Osteoblast (primary cell): ENCODE results near the gene HPS4. TPM values are rescaled to one million over a fixed set of nuclear protein-coding genes. Genes with fewer than 3 reads are reported as not detected.
"Not testable (repeated sequence)": the region's sequence is repeated elsewhere in the genome, so short reads cannot be mapped to it uniquely, and the experiment has no call there.

Experiments used
- DNase-seq: peaks from one replicate; pipeline ENCODE4 v3.0.0; 2011; ENCODE audit warnings: low spot score, mixed read lengths; ENCODE audit not compliant: insufficient read length; ENCODE audit errors: missing footprints
- H2AFZ ChIP-seq: 2 replicates; pipeline ENCODE4 v1.6.0; 2011; ENCODE audit warnings: mild to moderate bottlenecking, low read length
- H3K27ac ChIP-seq: 2 replicates; pipeline ENCODE4 v1.5.1; 2011; ENCODE audit warnings: mild to moderate bottlenecking, low read depth, low read length, moderate library complexity
- H3K27me3 ChIP-seq: 2 replicates; pipeline ENCODE4 v1.6.0; 2012; ENCODE audit warnings: mild to moderate bottlenecking, control low read depth, inconsistent platforms, low read length, moderate library complexity; ENCODE audit not compliant: insufficient read depth
- H3K36me3 ChIP-seq: 2 replicates; pipeline ENCODE4 v1.5.1; 2011; ENCODE audit warnings: mild to moderate bottlenecking, low read length, control low read depth, moderate library complexity; ENCODE audit not compliant: insufficient read depth
- H3K4me1 ChIP-seq: 2 replicates; pipeline ENCODE4 v1.5.1; 2011; ENCODE audit warnings: mild to moderate bottlenecking, low read length, control low read depth, moderate library complexity; ENCODE audit not compliant: insufficient read depth
- H3K4me2 ChIP-seq: 2 replicates; pipeline ENCODE4 v1.6.0; 2011; ENCODE audit warnings: mild to moderate bottlenecking, low read length; ENCODE audit not compliant: insufficient read depth
- H3K4me3 ChIP-seq: fragments of 200-600 bp; sonication (generic); 3 replicates; pipeline ENCODE4 v1.5.1; 2012; ENCODE audit warnings: mild to moderate bottlenecking, low read length, inconsistent platforms; ENCODE audit not compliant: insufficient read depth
- H3K79me2 ChIP-seq: 2 replicates; pipeline ENCODE4 v1.6.0; 2012; ENCODE audit warnings: mild to moderate bottlenecking, low read length, control low read depth, inconsistent platforms; ENCODE audit not compliant: insufficient read depth
- H3K9me3 ChIP-seq: 2 replicates; pipeline ENCODE4 v1.5.1; 2011; ENCODE audit warnings: low read depth, low read length, control low read depth
- H4K20me1 ChIP-seq: 2 replicates; pipeline ENCODE4 v1.6.0; 2012; ENCODE audit warnings: mild to moderate bottlenecking, low read length, control low read depth; ENCODE audit not compliant: insufficient read depth
- total RNA-seq: library from RNA; depleted of rRNA; stranded (reverse); fragments of >200 nt; gene quantifications from 2 replicates; pipeline ENCODE4 v1.2.3, GENCODE V29; 2012
- TF ChIP-seq, protein P1 (sequence below): IDR thresholded peaks from 2 replicates; pipeline ENCODE4 v1.5.1; 2011; ENCODE audit warnings: mild to moderate bottlenecking, low read depth, low read length, moderate library complexity; ENCODE audit errors: extremely low read depth

Gene HPS4
- total RNA-seq, 1 donor, result 47.4 TPM

DNA sequence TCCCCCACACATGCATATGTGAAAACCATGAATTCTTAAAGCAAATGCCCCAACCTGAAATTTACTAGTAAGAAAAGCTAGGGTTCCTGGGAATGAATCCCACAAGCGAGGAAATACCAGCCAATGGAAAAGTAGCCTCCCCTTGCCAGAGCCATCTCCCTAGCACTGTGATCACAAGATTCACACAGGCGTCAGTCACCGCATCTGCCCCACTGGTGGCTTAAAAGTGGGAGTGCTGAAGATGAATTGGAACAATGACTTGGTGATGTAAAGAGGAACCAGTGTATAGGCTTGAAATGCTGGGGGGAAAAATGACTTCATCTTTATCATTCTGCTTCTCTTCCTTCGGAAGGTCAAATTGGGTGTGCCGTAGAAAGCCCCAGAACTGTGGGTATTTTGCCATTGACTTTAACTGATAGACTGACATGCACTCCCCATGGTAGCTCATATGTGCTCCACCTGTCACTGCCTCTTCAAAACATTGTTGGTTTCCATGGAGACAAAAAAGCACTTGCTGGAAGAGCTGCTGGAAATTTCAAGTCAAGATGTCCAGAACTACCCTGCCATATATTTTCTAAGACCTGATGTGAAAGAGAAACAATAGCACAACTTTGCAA lies 73.8 kb downstream of the HPS4 start:
- H4K20me1 ChIP-seq, result no peaks in the 10 kb centered on the region
- H3K36me3 ChIP-seq, result no peaks in the 10 kb centered on the region
- no peak overlapping the region for H3K4me3 ChIP-seq
- H3K4me1 ChIP-seq, result peaks cover 3% of the 10 kb centered on the region
- H3K9me3 ChIP-seq, result no peaks in the 10 kb centered on the region
- TF ChIP-seq, protein P1, sequence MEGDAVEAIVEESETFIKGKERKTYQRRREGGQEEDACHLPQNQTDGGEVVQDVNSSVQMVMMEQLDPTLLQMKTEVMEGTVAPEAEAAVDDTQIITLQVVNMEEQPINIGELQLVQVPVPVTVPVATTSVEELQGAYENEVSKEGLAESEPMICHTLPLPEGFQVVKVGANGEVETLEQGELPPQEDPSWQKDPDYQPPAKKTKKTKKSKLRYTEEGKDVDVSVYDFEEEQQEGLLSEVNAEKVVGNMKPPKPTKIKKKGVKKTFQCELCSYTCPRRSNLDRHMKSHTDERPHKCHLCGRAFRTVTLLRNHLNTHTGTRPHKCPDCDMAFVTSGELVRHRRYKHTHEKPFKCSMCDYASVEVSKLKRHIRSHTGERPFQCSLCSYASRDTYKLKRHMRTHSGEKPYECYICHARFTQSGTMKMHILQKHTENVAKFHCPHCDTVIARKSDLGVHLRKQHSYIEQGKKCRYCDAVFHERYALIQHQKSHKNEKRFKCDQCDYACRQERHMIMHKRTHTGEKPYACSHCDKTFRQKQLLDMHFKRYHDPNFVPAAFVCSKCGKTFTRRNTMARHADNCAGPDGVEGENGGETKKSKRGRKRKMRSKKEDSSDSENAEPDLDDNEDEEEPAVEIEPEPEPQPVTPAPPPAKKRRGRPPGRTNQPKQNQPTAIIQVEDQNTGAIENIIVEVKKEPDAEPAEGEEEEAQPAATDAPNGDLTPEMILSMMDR, result no peak
- peaks cover 31% of the 10 kb centered on the region for H3K27me3 ChIP-seq
- no peak overlapping the region for H2AFZ ChIP-seq
- no peak overlapping the region for H3K4me2 ChIP-seq
- no peaks in the 10 kb centered on the region for H3K79me2 ChIP-seq
- H3K27ac ChIP-seq, result no peak overlapping the region
- DNase-seq, result no peak

DNA sequence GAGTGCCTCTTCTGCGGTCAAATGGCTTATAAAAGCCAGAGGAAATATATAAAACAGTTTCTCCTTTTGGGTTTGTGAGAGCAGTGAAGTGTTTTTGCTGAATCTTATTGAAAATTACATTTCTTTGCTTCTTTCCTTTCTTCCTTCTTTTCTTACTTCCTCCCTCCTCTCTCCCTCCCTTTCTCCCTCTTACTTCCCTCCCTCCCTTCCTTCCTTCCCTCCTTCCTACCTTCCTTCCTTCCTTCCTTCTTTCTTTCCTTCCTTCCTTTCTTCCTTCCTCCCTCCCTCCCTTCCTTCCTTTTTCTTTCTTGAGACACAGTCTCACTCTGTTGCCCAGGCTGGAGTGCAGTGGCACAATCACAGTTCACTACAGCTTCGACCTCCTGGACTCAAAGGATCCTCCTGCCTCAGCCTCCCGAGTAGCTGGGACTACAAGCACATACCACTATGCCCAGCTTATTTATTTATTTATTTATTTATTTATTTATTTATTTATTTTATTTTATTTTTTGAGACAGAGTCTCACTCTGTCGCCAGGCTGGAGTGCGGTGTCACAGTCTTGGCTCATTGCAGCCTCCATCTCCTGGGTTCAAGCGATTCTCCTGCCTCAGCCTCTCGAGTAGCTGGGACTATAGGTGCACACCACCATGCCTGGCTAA lies 74.9 kb downstream of the HPS4 start:
- not testable (repeated sequence) for H3K4me3 ChIP-seq

DNA sequence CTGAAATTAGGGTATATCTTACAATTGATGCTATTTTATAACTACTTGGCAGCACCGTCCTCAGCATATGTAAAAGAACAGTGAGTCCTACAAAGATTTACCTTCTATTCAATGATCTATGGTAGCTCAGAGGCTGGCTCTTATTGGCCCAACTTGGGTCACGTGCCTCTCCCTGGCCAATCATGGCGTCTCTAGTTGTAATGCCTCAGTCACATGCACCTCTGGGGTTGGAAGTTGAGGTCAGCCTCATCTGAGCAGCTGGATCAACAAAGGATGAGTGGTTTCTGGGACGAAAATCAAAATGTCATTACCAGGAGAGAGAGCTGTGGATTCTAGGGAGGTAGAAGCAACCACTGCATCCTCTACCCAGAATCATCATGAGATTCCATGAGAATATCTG lies 77.5 kb downstream of the HPS4 start:
- Histone ChIP-seq H3K79me2 (no peaks in the 10 kb centered on the region), H3K36me3 (no peaks in the 10 kb centered on the region), H4K20me1 (no peaks in the 10 kb centered on the region), H3K4me3 (no peak overlapping the region), H3K9me3 (no peaks in the 10 kb centered on the region), H3K4me1 (peaks cover 10% of the 10 kb centered on the region), H3K27ac (no peak overlapping the region), H3K27me3 (peaks cover 18% of the 10 kb centered on the region), H2AFZ (no peak overlapping the region), H3K4me2 (no peak overlapping the region)
- DNase-seq, result no peak
- TF ChIP-seq, protein P1, result no peak

More for the DNA sequence above, 74.9 kb downstream of the HPS4 start:
- H3K27me3 ChIP-seq, result peaks cover 31% of the 10 kb centered on the region
- not testable (repeated sequence) for H3K36me3 ChIP-seq, H3K9me3 ChIP-seq, DNase-seq, H2AFZ ChIP-seq, H3K4me2 ChIP-seq, H4K20me1 ChIP-seq, H3K27ac ChIP-seq, H3K79me2 ChIP-seq, H3K4me1 ChIP-seq

DNA sequence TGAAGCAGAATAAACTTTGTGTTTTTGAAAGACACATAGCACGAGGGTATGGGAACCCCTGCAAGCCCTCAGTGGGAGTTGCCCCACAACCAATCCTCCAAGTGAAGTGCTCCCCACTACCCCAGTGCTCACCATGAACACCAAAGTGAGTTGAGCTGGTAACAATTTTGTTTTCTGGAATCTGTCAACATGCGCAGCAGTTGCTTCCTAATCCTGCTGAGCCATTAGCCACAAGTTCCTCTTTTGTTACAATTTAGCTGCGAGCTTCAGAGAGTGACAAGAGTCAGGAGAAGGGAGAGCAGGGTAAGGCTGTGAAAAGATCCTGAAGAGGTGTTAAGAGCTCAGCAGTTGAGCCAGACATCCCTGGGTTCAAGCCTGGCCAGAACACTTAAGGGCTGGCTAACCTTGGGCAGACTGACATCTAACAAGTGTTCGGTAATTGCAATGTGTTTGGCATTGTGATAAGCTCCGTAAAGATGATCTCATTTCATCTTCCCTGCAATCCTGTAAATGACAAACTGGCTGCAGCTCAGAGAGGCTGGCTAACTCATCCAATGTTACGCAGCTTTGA lies 78.6 kb downstream of the HPS4 start:
- peak overlapping the region; percentile 43 for H3K4me2 ChIP-seq

More for the DNA sequence above, 78.6 kb downstream of the HPS4 start:
- Histone ChIP-seq H3K79me2 (no peaks in the 10 kb centered on the region), H4K20me1 (no peaks in the 10 kb centered on the region), H2AFZ (no peak overlapping the region), H3K27ac (no peak overlapping the region), H3K9me3 (no peaks in the 10 kb centered on the region), H3K4me1 (peaks cover 10% of the 10 kb centered on the region), H3K36me3 (no peaks in the 10 kb centered on the region), H3K4me3 (no peak overlapping the region), H3K27me3 (peaks cover 7% of the 10 kb centered on the region)
- TF ChIP-seq, protein P1, result no peak
- no peak for DNase-seq
